Activated CD4-positive, alpha-beta T cell treated with anti-CD3 and anti-CD28 coated beads, Interleukin-2, amount 10 ng/mL, durations not matched to agents 24 days and 14 days (primary cell): ENCODE measurements around the gene TMEM150B. TPM values are rescaled to one million over a fixed set of nuclear protein-coding genes. Genes with fewer than 3 reads are reported as not detected.

ENCODE experiments used
- DNase-seq: peaks from one replicate; pipeline ENCODE4 v3.0.0; 2022
- H3K27ac Mint-ChIP-seq: one replicate; pipeline ENCODE4 v1.8.0; 2022; ENCODE audit warnings: mild to moderate bottlenecking, mixed read lengths
- H3K27me3 Mint-ChIP-seq: one replicate; pipeline ENCODE4 v1.8.0; 2022; ENCODE audit warnings: mixed read lengths
- H3K36me3 Mint-ChIP-seq: one replicate; pipeline ENCODE4 v1.8.0; 2022; ENCODE audit warnings: low read depth, mild to moderate bottlenecking, mixed read lengths
- H3K4me1 Mint-ChIP-seq: one replicate; pipeline ENCODE4 v1.8.0; 2021; ENCODE audit warnings: mixed read lengths
- H3K4me3 Mint-ChIP-seq: one replicate; pipeline ENCODE4 v1.8.0; 2022; ENCODE audit warnings: mild to moderate bottlenecking, moderate library complexity, mixed read lengths
- H3K9me3 Mint-ChIP-seq: one replicate; pipeline ENCODE4 v1.8.0; 2021; ENCODE audit warnings: mixed read lengths
- intact Hi-C: fragments of 100-400 bp; cut with micrococcal nuclease; formaldehyde crosslinking; loops from one replicate; pipeline ENCODE4 v1.15.1; 2023
- total RNA-seq: library from RNA; stranded (reverse); gene quantifications from 2 replicates; pipeline ENCODE4 v1.2.3, GENCODE V29; 2022

The TMEM150B gene
- total RNA-seq, 1 donor from 2014 or later, result 0.28 TPM

- H3K27ac Mint-ChIP-seq, result no peak overlapping the region
- no peak overlapping the region for H3K4me3 Mint-ChIP-seq
- peaks cover 7% of the 10 kb centered on the region for H3K4me1 Mint-ChIP-seq
- peaks cover 21% of the 10 kb centered on the region for H3K36me3 Mint-ChIP-seq
- H3K9me3 Mint-ChIP-seq, result peaks cover 6% of the 10 kb centered on the region
- no peak for DNase-seq
- no peaks in the 10 kb centered on the region for H3K27me3 Mint-ChIP-seq
- intact Hi-C loops, result no loop called here
Observed at GRCh38 chr19:55264531-55264930, 60.6 kb downstream of the TMEM150B start.

Other genes starting within 250 kb of the TMEM150B start
- gene EPS8L1, start 249.5 kb downstream of the TMEM150B start, total RNA-seq, result 3.7 and 3.9 TPM in 2 replicates
- gene PPP1R12C, start 207.7 kb downstream of the TMEM150B start, total RNA-seq, result 103 and 104 TPM in 2 replicates
- gene TNNT1, start 176.1 kb downstream of the TMEM150B start, total RNA-seq, result 0.36 and 0.51 TPM in 2 replicates
- gene TNNI3, start 167.6 kb downstream of the TMEM150B start, total RNA-seq, result not detected in 2 replicates
- gene DNAAF3, start 158.7 kb downstream of the TMEM150B start, total RNA-seq, result not detected in 2 replicates
- gene SYT5, start 145.1 kb downstream of the TMEM150B start, total RNA-seq, result not detected in 2 replicates
- not detected in 2 replicates for gene PTPRH, start 115.8 kb downstream of the TMEM150B start, total RNA-seq
- 6.8 and 7.7 TPM in 2 replicates for gene TMEM86B, start 96.6 kb downstream of the TMEM150B start, total RNA-seq
- gene PPP6R1, start 66.3 kb downstream of the TMEM150B start, total RNA-seq, result 196 and 216 TPM in 2 replicates
- gene HSPBP1, start 45.2 kb downstream of the TMEM150B start, total RNA-seq, result 63.9 and 68.3 TPM in 2 replicates
- gene BRSK1, start 41.3 kb downstream of the TMEM150B start, total RNA-seq, result 5.9 and 7.9 TPM in 2 replicates
- 31.3 and 32.2 TPM in 2 replicates for gene KMT5C, start 14.5 kb upstream of the TMEM150B start, total RNA-seq
- gene COX6B2, start 29.4 kb upstream of the TMEM150B start, total RNA-seq, result 0.26 TPM in 1 of 2 replicates, not detected in the other
- gene GARIN5B, start 37.9 kb upstream of the TMEM150B start, total RNA-seq, result not detected in 2 replicates
- gene IL11, start 45.1 kb upstream of the TMEM150B start, total RNA-seq, result 0.21 TPM in 1 of 2 replicates, not detected in the other
- not detected in 2 replicates for gene TMEM190, start 51.5 kb upstream of the TMEM150B start, total RNA-seq
- 9.7 and 11.3 TPM in 2 replicates for gene TMEM238, start 59.0 kb upstream of the TMEM150B start, total RNA-seq
- gene RPL28, start 60.6 kb upstream of the TMEM150B start, total RNA-seq, result 1,992 and 2,022 TPM in 2 replicates
- 227 and 248 TPM in 2 replicates for gene UBE2S, start 82.4 kb upstream of the TMEM150B start, total RNA-seq
- not detected in 2 replicates for gene SHISA7, start 118.0 kb upstream of the TMEM150B start, total RNA-seq
- 34.2 and 35.2 TPM in 2 replicates for gene ISOC2, start 136.3 kb upstream of the TMEM150B start, total RNA-seq
- not detected in 2 replicates for gene C19orf85, start 139.4 kb upstream of the TMEM150B start, total RNA-seq
- 8.8 and 10.0 TPM in 2 replicates for gene ZNF628, start 151.3 kb upstream of the TMEM150B start, total RNA-seq
- 21.7 and 23.4 TPM in 2 replicates for gene NAT14, start 159.8 kb upstream of the TMEM150B start, total RNA-seq
- gene SSC5D, start 163.1 kb upstream of the TMEM150B start, total RNA-seq, result 0.19 and 0.21 TPM in 2 replicates
- not detected in 2 replicates for gene SBK2, start 211.8 kb upstream of the TMEM150B start, total RNA-seq
- gene SBK3, start 220.2 kb upstream of the TMEM150B start, total RNA-seq, result not detected in 2 replicates